K562 (cell line): ENCODE results near the gene RNF6. TPM values are rescaled to one million over a fixed set of nuclear protein-coding genes. Genes with fewer than 3 reads are reported as not detected.

Experiments used
- ADNP ChIP-seq: fragments of 200-800 bp; sonication (Bioruptor generic); IDR thresholded peaks from 2 replicates; pipeline ENCODE4 v1.6.1; 2016; ENCODE audit warnings: missing genetic modification characterization, missing compliant biosample characterization
- ARID1B ChIP-seq: fragments of 450-650 bp; IDR thresholded peaks from 2 replicates; pipeline ENCODE4 v1.6.1; 2016; ENCODE audit warnings: antibody characterized with exemption, mild to moderate bottlenecking, inconsistent platforms
- CC2D1A ChIP-seq: fragments of 450-650 bp; IDR thresholded peaks from 2 replicates; pipeline ENCODE4 v1.6.1; 2017; ENCODE audit warnings: mild to moderate bottlenecking
- CHCHD3 ChIP-seq: fragments of 250-450 bp; sonication (Bioruptor Pico); IDR thresholded peaks from 2 replicates; pipeline ENCODE4 v2.1.2; 2022; ENCODE audit warnings: mild to moderate bottlenecking
- CREB1 ChIP-seq, 2 experiments: sonication (generic) in 1 of 2; formaldehyde crosslinking in 1 of 2; IDR thresholded peaks; 2 replicates each; pipeline versions ENCODE4 v1.6.1 to v1.8.0; 2012 to 2022; ENCODE audit warnings: inconsistent platforms in 1 of 2, mild to moderate bottlenecking in 1 of 2, missing genetic modification reagents in 1 of 2, moderate library complexity in 1 of 2
- CREM ChIP-seq: IDR thresholded peaks from 2 replicates; pipeline ENCODE4 v1.6.1; 2014; ENCODE audit warnings: antibody characterized with exemption, low read depth
- CXXC5 ChIP-seq: fragments of 250-450 bp; sonication (Bioruptor Pico); IDR thresholded peaks from 2 replicates; pipeline ENCODE4 v1.8.0; 2022; ENCODE audit warnings: inconsistent platforms, mild to moderate bottlenecking, moderate library complexity
- ESRRA ChIP-seq: fragments of 450-650 bp; IDR thresholded peaks from 2 replicates; pipeline ENCODE4 v1.6.1; 2014; ENCODE audit warnings: low read depth, mild to moderate bottlenecking, moderate library complexity, borderline replicate concordance
- GABPA ChIP-seq: fragments of 200-800 bp; sonication (Bioruptor generic); conservative IDR thresholded peaks from 2 replicates; pipeline ENCODE4 v1.6.1; 2016; ENCODE audit warnings: low read depth, missing genetic modification characterization, missing compliant biosample characterization
- JUN ChIP-seq, 2 experiments: sonication (generic) in 1 of 2; formaldehyde crosslinking in 1 of 2; IDR thresholded peaks; 2 replicates each; pipeline versions ENCODE4 v1.6.1 to v1.8.0; 2012 to 2022; ENCODE audit warnings: borderline replicate concordance in 2 of 2, mild to moderate bottlenecking in 2 of 2, improper control_type of control experiment in 1 of 2, low read depth in 1 of 2, low read length in 1 of 2, missing genetic modification reagents in 1 of 2
- KLF16 ChIP-seq: IDR thresholded peaks from 2 replicates; pipeline ENCODE4 v1.6.1; 2016; ENCODE audit warnings: antibody characterized with exemption
- L3MBTL2 ChIP-seq: fragments of 450-650 bp; IDR thresholded peaks from 2 replicates; pipeline ENCODE4 v1.6.1; 2016; ENCODE audit warnings: mild to moderate bottlenecking, moderate library complexity
- MEIS2 ChIP-seq: fragments of 450-650 bp; IDR thresholded peaks from 2 replicates; pipeline ENCODE4 v1.6.1; 2014; ENCODE audit warnings: mild to moderate bottlenecking; ENCODE audit not compliant: partially characterized antibody
- NFIC ChIP-seq: fragments of 450-650 bp; IDR thresholded peaks from 2 replicates; pipeline ENCODE4 v1.6.1; 2017; ENCODE audit warnings: mild to moderate bottlenecking, inconsistent platforms
- PML ChIP-seq: IDR thresholded peaks from 2 replicates; pipeline ENCODE4 v1.6.1; 2012; ENCODE audit warnings: low read length, inconsistent platforms
- RAD21 ChIP-seq, 2 experiments: fragments of 250-450 bp in 1 of 2; fragments of 450-650 bp in 1 of 2; sonication (Bioruptor Pico) in 1 of 2; formaldehyde crosslinking in 1 of 2; IDR thresholded peaks in 1 of 2; conservative IDR thresholded peaks in 1 of 2; 2 replicates each; pipeline versions ENCODE4 v1.4.0 to v1.8.0; 2020 to 2022; ENCODE audit warnings: mild to moderate bottlenecking in 2 of 2, moderate library complexity in 1 of 2
- RAD51 ChIP-seq: fragments of 450-650 bp; IDR thresholded peaks from 2 replicates; pipeline ENCODE4 v1.7.1; 2016; ENCODE audit warnings: low read depth, mild to moderate bottlenecking, borderline replicate concordance
- SMAD3 ChIP-seq: fragments of 450-650 bp; formaldehyde crosslinking; conservative IDR thresholded peaks from 2 replicates; pipeline ENCODE4 v1.4.0; 2020; ENCODE audit warnings: mild to moderate bottlenecking
- SMARCA4 ChIP-seq: fragments of 450-650 bp; IDR thresholded peaks from 2 replicates; pipeline ENCODE4 v1.6.1; 2016
- ZNF12 ChIP-seq: sonication (generic); formaldehyde crosslinking; IDR thresholded peaks from 2 replicates; pipeline ENCODE4 v1.4.0; 2020; ENCODE audit warnings: mild to moderate bottlenecking, missing genetic modification reagents
- ZNF232 ChIP-seq: sonication (generic); formaldehyde crosslinking; IDR thresholded peaks from 2 replicates; pipeline ENCODE4 v1.8.0; 2022; ENCODE audit warnings: mild to moderate bottlenecking, missing genetic modification reagents
- ZNF3 ChIP-seq: fragments of 250-450 bp; sonication (Bioruptor Pico); IDR thresholded peaks from 2 replicates; pipeline ENCODE4 v1.5.0; 2021; ENCODE audit warnings: mild to moderate bottlenecking, moderate library complexity
- polyA plus RNA-seq, 8 experiments: library from polyadenylated mRNA; depleted of rRNA in 4 of 8; stranded (reverse) in 5 of 8; unstranded in 3 of 8; fragments of >200 nt; fragmentation: Nextera tagmentation in 2 of 8; fragmentation: Illumina TruSeq in 1 of 8; extraction: Ambion mirVana in 2 of 8; extraction: Trizol in 1 of 8; gene quantifications; 2 replicates each; pipeline versions ENCODE4 v1.2.1 to v1.2.3, GENCODE V29; 2011 to 2014; ENCODE audit warnings: inconsistent platforms in 1 of 8, missing spikeins in 1 of 8
- total RNA-seq, 7 experiments: library from RNA; depleted of rRNA in 6 of 7; stranded (reverse); fragments of >200 nt in 6 of 7; fragmentation: Illumina TruSeq in 2 of 7; extraction: Trizol in 2 of 7; gene quantifications; 2 replicates each; pipeline versions ENCODE4 v1.2.1 to v1.2.3, GENCODE V29; 2011 to 2021; ENCODE audit warnings: low replicate concordance in 1 of 7
- TF ChIP-seq, protein P1 (sequence below): sonication (generic); formaldehyde crosslinking; IDR thresholded peaks from 2 replicates; pipeline ENCODE4 v1.5.0; 2020; ENCODE audit warnings: missing genetic modification reagents
- TF ChIP-seq, protein P2 (sequence below): sonication (generic); formaldehyde crosslinking; IDR thresholded peaks from 2 replicates; pipeline ENCODE4 v1.8.1; 2023; ENCODE audit warnings: mild to moderate bottlenecking, missing genetic modification reagents, moderate library complexity
- TF ChIP-seq, protein P3 (sequence below): fragments of 450-650 bp; formaldehyde crosslinking; IDR thresholded peaks from 2 replicates; pipeline ENCODE4 v1.4.0; 2020; ENCODE audit warnings: mild to moderate bottlenecking, mixed read lengths
- TF ChIP-seq, protein P4 (sequence below): fragments of 450-650 bp; IDR thresholded peaks from 2 replicates; pipeline ENCODE4 v1.6.1; 2014; ENCODE audit warnings: low read depth, mild to moderate bottlenecking, moderate library complexity, borderline replicate concordance

RNF6 gene
- total and polyA plus RNA-seq, 9 of the 15 experiments (the other 6 are each of a cell fraction or from before 2014, with no cell fraction given), result 12.0 to 31.4 (median 22.3) TPM

DNA sequence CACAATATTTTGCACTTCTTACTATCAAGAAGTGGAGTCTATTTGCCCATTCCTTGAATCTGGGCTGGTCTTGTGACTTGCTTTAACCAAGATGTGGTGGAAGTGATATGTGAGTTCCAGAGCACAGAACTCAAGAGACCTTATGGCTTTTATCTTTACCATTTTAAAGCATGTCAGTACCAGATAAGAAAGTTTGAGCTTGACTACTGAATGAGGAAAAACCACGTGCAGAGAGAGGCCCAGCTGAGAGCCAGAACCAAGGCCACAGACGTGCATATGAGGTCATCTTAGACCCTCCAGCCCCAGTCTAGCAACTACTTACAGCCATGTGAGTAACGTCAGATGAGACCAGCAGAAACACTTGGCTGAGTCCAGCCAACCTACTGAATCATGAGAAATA lies 25.5 kb upstream of the RNF6 start (continued):
- TF ChIP-seq CHCHD3 (no peak), CREM (peak; percentile 78), ESRRA (peak; percentile 24; the same call in 1 of the 2 replicates), MEIS2 (peak; percentile 67), PML (peak; percentile 64; the same call in 1 of the 2 replicates), GABPA (tag) (no peak), L3MBTL2 (peak; percentile 94), KLF16 (peak; percentile 89), CREB1 (IDR thresholded peaks at IDR 0.05) (0 out of 2 replicates have a peak, but pooled peaks have one; percentile 22), CREB1 (CRISPR knock-in tag; IDR thresholded peaks at IDR 0.05) (no peak; the same call in 1 of the 2 replicates), SMAD3 (CRISPR knock-in tag) (no peak), RAD21 (CRISPR knock-in tag; conservative IDR thresholded peaks at IDR 0.05 in 1 of 2, IDR thresholded peaks at IDR 0.05 in 1 of 2) (no peak; a peak in 1 of 4 replicates), ADNP (0 out of 2 replicates have a peak, but pooled peaks have one; percentile 34), CC2D1A (0 out of 2 replicates have a peak, but pooled peaks have one; percentile 53), ZNF12 (CRISPR knock-in tag) (no peak), ARID1B (peak; percentile 92), CXXC5 (CRISPR knock-in tag) (peak; percentile 50), NFIC (peak; percentile 67), SMARCA4 (peak; percentile 85), ZNF232 (CRISPR knock-in tag) (no peak), RAD51 (peak; percentile 70; the same call in 1 of the 2 replicates), ZNF3 (CRISPR knock-in tag) (no peak), JUN (IDR thresholded peaks at IDR 0.05; ENCODE audit: borderline replicate concordance, low read depth, low read length) (peak; percentile 80), JUN (CRISPR knock-in tag; IDR thresholded peaks at IDR 0.05; ENCODE audit: borderline replicate concordance) (no peak)
- TF ChIP-seq, protein P1, sequence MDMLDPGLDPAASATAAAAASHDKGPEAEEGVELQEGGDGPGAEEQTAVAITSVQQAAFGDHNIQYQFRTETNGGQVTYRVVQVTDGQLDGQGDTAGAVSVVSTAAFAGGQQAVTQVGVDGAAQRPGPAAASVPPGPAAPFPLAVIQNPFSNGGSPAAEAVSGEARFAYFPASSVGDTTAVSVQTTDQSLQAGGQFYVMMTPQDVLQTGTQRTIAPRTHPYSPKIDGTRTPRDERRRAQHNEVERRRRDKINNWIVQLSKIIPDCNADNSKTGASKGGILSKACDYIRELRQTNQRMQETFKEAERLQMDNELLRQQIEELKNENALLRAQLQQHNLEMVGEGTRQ, result peak; percentile 61
- TF ChIP-seq, protein P2, sequence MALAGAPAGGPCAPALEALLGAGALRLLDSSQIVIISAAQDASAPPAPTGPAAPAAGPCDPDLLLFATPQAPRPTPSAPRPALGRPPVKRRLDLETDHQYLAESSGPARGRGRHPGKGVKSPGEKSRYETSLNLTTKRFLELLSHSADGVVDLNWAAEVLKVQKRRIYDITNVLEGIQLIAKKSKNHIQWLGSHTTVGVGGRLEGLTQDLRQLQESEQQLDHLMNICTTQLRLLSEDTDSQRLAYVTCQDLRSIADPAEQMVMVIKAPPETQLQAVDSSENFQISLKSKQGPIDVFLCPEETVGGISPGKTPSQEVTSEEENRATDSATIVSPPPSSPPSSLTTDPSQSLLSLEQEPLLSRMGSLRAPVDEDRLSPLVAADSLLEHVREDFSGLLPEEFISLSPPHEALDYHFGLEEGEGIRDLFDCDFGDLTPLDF (CRISPR knock-in tag), result no peak
- TF ChIP-seq, protein P3, sequence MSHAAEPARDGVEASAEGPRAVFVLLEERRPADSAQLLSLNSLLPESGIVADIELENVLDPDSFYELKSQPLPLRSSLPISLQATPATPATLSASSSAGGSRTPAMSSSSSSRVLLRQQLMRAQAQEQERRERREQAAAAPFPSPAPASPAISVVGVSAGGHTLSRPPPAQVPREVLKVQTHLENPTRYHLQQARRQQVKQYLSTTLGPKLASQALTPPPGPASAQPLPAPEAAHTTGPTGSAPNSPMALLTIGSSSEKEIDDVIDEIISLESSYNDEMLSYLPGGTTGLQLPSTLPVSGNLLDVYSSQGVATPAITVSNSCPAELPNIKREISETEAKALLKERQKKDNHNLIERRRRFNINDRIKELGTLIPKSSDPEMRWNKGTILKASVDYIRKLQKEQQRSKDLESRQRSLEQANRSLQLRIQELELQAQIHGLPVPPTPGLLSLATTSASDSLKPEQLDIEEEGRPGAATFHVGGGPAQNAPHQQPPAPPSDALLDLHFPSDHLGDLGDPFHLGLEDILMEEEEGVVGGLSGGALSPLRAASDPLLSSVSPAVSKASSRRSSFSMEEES (CRISPR knock-in tag), result peak; percentile 50
- TF ChIP-seq, protein P4, sequence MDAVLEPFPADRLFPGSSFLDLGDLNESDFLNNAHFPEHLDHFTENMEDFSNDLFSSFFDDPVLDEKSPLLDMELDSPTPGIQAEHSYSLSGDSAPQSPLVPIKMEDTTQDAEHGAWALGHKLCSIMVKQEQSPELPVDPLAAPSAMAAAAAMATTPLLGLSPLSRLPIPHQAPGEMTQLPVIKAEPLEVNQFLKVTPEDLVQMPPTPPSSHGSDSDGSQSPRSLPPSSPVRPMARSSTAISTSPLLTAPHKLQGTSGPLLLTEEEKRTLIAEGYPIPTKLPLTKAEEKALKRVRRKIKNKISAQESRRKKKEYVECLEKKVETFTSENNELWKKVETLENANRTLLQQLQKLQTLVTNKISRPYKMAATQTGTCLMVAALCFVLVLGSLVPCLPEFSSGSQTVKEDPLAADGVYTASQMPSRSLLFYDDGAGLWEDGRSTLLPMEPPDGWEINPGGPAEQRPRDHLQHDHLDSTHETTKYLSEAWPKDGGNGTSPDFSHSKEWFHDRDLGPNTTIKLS, result peak; percentile 34; the same call in 1 of the 2 replicates
